SKM-1 treated with dmso at 0.1 percent for 144 hours (cell line): ENCODE results near the gene SCGB2B2.
"Not testable (repeated sequence)": the region's sequence is repeated elsewhere in the genome, so short reads cannot be mapped to it uniquely, and the experiment has no call there.

Experiments
- DNase-seq: peaks from one replicate; lab custom pipeline; 2025; ENCODE audit not compliant: unreplicated experiment; lab: John Stamatoyannopoulos, UW

Gene SCGB2B2, protein sequence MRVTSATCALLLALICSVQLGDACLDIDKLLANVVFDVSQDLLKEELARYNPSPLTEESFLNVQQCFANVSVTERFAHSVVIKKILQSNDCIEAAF

DNA sequence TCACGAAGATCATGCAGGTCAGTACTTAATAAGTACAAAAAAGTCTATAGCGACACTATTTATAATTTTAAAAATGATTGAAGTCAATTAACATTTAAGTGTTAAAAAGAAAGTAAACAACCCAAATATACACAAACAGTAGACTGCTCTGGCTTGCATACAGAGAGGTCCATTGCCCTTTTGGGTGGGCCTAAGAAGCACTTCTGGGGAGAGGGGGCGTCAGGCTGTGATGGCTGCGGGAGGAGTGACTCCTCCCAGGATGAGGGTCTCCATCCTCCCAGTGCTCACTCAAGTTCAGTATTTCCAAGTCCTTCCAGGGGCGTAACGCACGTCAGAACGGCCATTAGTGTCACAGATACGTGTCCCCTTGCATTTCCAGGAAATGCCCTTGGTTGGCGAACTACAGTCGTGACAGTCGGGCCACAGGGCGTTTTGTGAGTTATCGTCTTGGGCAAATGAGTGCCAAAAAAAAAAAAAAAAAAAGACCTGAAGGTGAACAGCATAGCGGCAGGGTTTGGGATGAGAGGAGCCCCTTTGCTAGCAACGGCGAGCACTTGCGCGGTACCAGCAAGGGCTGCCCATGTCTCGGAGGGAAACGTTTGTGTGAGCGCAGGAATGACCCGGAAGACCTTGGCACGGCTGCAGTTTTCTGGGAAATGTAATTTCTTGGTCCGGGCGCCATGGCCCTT, at the start of gene SCGB2B2:
SCGB2B2 (minus strand) TSS at position 463 of the 689 bp plus-strand sequence. CDS start 82,596 bp downstream, outside the sequence.
- DNase-seq: peak; percentile 69

DNA sequence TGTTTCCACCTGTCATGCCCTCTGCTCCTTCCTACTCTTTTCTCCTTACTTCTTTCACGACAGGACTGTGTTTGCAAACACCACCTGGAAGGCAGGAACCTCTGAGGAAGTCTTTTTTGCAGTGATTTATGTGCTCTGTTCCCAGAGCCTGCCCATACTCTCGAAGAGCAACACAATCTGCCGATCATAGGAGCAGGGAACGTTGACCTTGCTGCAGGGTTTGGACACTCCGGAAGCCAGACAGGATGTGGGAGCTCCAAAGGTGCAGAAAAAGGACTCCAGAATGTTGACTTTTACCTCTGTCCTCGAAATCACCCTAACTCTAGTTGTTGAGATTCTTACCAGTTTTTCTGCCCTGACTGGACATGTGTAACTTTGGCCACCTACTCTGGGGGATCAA, 48.4 kb upstream of the SCGB2B2 start:
- no peak for DNase-seq

DNA sequence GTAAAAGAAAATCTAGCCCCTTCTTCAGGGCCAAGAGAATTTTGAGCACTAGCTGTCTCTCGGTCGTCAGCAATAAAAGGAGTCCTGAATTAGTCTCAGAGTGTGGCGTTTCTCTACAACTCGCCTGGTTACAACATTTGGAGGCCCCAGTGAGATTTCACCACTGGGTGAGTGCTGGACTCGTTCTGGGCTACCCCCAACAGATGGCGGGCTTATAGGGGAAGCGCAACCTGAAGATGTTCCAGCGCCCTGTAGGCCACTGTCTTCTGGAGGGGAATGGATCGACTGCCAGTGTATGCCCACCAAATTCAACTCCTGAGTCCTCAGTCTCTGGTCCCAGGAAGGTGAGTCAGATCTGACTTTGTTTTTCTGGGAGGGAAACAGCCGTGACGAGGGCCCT, 45.4 kb upstream of the SCGB2B2 start:
- no peak for DNase-seq

DNA sequence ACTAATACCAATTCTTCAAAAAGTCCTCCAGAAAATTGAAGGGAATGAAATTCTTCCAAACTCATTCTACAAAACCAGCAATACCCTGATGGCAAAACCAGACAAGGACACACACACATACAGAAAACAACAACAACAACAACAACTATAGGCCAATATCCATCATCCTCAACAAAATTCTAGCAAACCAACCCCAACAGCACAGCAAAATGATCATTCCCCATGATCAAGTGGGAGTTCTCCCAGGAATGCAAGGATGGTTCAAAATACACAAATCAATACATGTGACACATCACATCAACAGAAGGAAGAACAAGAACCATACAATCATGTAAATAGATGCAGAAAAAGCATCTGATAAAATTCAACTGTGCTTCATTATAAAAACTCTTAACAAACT, 38.4 kb upstream of the SCGB2B2 start:
- DNase-seq: no peak

DNA sequence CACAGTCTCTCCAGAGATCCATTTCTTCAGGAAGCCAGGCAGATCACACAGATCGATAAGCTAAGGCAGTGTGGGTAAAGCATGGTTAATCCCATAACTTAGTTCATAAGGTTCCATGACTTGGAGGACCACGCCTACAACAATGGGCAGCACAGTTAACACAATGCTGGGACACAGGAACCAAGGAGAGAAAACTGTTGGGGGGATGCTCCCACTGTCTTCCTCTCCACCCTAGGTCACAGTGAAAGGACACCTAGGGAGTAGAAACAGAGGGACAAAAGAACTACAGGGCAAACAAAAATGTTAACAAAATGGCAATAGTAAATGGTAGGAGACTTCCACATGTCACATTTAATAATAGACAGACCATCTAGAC, 36.3 kb upstream of the SCGB2B2 start:
- no peak for DNase-seq

DNA sequence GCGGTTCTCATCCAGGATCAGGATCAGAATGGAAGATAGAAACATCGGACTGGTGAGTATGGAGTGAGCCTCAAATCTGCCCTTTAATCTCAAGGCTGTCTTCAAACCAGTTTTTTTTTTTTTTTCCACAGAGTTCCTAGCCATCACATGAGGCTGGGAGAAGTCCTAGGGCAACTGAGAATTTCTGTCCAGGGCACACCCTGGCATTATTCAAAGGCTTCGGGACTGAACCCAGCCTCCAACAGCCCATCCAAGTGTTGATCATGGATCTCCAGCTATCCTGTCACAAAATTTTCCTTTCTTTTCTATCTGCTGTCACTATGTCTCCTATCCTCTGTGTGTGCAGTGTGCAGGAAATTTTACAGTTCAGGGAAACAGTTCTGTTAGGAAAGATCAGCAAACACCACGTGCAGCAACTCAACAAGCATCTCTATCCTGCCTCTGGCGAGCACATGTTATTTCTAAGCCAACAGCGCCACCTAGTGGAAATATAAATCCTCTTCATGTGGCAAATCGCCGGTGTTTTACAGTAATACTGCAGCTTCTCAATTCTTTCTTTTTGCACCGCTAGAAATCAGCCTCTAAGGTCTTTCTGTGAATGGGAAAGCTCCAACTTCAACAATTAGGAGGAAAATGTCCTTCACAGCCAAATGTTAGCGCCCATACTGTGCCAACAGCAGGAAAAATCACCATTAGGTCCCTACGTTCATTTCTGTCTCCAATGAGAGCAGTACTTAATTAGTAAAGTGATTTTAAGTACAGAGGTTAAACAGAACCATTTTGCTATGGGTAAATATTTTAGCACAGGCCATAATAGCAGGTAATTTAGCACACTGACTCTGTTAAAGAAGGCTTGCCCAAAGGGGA, 35.7 kb upstream of the SCGB2B2 start:
- peak; percentile 19 for DNase-seq

DNA sequence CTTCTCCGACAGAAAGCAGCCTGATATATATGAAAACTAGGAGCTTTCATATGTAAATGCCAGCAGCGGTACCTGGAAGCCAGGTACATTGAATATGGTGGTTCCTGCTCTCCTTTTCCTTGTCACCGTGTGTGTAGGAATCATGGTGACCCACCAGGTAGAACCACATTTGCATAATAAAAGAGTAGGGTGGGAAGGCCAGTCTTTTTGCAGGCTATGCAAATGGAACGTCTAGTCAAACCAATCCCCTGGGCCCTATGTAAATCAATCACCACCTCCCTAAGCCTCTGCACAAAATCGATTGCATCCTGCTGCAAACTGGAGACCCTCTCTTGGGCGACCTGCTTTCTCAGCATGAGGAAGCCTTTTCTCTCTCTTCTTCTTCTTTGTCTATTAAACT, 34.9 kb upstream of the SCGB2B2 start:
- DNase-seq: no peak

DNA sequence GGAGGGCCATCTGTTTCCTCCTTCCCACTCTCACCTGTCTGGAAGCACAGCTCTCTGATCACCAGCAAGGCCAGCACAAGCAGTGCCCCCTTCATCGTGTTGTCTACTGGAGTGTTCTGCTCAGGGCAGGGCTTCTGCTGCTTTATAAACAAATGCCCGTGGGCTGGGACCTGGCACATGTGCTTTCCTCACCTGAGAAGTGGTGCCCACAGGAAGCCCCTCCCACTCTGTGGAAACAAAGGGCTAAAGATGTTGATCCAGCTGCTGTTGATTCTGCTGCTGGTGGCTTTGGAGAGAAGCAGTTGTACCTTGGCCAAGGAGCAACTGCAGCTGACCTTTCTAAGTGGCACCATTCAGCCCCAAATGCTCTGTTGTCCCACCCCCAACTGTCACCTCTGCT, 30.7 kb upstream of the SCGB2B2 start:
- DNase-seq: no peak

DNA sequence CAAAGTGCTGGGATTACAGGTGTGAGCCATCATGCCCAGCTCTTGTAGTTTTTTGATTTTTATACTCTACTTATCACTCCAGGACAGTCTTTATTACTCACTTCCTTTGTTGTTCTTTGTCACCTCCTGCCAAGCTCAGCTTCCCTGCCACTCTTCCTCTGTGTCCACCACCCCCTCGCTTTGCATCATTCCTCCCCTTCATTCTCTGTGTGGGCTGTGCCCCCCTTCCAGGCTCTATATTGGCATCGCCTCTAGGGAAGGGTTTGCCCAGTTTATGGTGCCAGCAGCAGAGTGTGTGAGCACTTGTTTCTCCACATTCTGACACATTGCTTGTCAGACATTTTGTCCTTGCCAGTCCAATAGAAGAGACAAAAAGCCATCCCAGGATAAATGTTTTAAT, 15.6 kb upstream of the SCGB2B2 start:
- DNase-seq: no peak

DNA sequence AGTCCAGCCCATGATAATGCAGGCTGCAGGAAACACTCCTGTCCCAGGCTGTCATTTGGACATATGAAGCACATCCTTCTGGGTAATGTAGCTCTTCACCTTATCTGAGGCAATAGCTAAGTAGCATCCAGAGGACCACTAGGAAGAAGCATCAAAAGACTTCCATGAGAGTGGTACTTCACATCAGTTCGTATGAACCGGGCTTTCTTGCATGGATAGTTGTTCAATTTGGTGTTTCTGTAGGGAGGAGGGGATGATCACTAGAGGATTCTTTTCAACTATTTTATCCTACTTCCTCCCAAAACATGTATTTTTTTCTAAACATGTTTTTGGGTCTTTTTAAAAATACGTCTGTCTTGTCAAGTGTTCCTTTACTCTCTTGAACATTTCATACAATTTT, 13.4 kb upstream of the SCGB2B2 start:
- no peak for DNase-seq

DNA sequence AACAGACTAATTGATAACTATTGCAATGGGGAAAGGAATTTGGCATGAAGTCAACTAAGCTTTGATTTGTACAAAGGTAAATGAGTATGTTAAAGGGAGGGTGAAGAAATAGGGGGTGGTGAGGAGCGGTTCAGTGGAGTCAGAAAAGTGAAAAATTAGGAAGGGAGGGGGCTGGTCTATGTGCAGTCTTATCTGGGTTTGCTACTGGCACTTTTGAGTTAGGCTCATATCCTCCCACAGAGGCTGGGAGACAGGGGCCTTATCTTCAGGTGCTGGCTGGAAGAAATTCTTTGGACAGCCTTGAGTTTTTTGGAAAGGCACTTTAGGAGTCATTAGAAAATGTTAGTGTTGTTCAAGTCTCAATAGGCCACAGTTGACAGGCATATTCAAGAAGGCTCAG, 11.6 kb upstream of the SCGB2B2 start:
- no peak for DNase-seq

DNA sequence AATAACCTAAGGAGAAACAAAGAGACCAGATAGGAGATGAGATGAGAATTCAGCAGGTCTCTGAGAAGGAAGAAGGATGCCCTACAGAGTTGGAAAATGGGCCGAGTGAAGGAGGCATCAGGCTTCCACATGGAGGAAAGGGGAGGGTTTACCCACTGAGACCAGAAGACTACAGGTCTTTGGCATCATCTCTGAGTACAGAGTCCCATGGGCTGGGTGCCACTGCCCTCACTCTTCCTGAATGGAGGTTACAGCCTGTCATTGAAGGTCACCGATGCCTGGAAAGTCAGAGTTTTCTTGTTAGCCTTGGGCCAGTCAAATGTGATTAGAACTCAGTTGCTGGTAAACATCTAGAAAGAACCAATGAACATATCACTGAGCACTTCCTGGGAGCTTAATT, 10.4 kb upstream of the SCGB2B2 start:
- DNase-seq: no peak

DNA sequence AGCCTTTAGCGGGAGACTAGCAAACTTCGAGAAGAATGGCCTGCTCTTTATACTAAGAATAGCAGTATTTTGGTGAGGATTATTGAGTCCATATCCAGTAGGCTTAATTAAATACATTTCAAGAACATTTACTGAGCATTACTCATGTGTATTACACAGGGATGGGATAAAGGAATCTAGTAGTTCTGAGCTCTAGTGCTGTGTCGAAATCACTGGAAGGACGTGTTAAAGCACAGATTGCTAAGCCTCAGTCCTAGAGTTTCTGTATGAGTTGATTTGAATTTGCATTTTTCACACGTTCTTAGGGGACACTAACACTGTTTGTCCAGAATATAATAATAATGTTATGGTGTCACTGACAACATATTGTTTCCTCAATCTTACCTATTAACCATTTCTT, 9.5 kb upstream of the SCGB2B2 start:
- DNase-seq: no peak

DNA sequence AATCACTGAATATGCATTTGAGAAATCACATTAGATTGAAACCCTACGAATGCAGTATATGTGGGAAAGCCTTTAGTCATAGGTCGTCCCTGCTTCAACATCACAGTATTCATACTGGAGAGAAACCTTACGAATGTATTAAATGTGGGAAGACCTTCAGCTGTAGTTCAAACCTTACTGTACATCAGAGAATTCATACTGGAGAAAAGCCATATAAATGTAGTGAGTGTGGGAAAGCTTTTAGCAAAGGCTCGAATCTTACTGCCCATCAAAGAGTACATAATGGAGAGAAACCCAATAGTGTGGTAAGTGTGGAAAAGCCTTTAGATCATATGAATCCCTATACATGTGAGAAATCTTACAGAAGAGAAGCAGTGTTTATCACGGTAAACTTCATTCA, 8.3 kb upstream of the SCGB2B2 start:
- DNase-seq: not testable (repeated sequence)

DNA sequence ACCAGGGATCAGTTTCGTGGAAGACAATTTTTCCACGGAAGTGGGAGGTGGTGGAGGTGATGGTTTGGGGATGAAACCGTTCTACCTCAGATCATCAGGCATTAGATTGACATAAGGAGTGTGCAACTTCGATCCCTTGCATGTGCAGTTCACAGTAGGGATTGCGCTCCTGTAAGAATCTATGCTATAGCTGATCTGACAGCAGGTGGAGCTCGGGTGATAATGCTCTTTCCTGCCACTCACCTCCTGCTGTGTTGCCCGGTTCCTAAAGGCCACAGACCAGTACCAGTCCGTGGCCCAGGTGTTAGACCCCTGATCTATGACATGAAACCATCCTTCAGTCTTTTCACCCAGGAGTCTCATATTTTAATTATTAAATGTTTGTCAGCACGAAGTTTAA, 4.5 kb upstream of the SCGB2B2 start:
- DNase-seq: no peak

DNA sequence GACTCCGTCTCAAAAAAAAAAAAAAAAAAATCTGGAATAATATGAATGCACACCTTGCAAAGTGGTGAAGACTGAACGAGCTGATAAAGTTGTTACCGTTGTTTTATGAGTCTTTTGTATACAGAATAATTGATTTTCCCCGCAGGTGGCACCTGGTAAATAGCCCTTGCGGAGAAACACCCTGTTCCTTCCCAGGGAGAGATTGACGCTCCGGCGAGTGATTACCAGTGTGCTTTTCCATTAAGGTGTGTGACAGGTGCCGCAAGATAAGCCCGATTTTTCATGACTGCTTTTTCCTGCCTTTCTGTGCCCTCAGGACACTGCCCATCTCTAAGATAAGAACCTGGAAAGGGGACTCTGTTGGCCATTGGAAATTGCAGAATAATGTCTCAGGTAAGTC, 1.5 kb upstream of the SCGB2B2 start:
- DNase-seq: no peak

DNA sequence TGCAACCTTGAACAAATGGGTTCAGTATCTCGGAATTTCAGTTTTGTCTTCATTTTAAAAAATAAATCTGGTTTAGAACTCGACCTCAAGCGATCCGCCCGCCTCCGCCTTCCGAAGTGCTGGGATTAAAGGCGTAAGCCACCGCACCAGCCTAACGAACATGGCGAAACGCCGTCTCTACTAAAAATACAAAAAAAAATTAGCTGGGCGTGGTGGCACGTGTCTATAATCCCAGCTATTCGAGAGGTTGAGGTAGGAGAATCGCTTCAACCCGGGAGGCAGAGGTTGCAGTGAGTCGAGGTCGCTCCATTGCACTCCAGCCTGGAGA, 1.1 kb upstream of the SCGB2B2 start:
- no peak for DNase-seq

DNA sequence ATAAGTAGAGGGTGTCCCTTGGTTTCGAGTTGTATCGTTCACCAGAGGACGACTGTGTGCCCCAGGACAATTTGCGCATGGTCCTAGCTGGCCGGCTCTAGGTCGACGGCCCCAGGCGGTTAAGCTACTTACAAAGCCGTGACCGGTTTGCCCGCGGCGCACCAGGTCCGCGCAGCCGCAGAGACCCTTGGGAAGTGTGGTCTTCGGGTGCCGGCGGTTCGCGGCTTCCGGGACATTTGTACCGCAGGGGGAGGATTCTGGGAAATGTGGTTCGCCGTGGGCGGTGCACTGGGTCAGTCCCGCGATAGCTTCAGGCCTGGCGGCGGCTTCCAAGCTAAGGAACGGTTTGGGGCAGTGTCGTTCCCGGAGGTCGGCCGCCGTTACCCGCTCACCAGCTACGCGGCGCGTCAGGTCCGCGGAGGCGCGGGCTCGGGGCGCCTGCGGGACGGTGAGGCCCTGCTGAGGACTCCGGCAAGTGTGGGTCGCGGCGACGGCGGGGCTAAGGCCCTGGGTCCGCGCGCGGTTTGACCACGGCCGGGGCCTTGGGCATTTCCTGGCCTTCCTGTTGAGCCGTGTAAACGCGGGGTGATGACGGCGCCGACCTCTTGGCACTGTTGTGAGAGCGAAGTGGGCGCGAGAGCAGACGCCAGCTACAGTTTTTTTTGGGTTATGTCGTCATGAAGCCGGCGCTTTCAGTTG, 576 bp upstream of the SCGB2B2 start, which contains the start of gene ZNF302:
ZNF302 (plus strand) TSS at position 293 of the 699 bp plus-strand sequence. CDS start 1,127 bp downstream, outside the sequence.
- DNase-seq: peak; percentile 89

DNA sequence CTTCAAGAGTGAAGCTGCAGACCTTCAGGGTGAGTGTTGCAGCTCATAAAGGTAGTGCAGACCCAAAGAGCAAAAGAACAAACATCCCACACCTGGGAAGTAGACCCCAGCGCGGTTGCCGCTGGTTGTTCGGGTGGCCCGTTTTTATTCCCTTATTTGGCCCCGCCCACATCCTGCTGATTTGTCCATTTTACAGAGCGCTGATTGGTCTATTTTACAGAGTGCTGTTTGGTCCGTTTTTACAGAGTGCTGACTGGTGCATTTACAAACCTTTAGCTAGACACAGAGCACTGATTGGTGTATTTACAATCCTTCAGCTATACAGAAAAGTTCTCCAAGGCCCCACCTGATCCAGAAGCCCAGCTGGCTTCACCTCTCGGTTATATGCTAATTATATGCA, 1.0 kb downstream of the SCGB2B2 start:
- no peak for DNase-seq

DNA sequence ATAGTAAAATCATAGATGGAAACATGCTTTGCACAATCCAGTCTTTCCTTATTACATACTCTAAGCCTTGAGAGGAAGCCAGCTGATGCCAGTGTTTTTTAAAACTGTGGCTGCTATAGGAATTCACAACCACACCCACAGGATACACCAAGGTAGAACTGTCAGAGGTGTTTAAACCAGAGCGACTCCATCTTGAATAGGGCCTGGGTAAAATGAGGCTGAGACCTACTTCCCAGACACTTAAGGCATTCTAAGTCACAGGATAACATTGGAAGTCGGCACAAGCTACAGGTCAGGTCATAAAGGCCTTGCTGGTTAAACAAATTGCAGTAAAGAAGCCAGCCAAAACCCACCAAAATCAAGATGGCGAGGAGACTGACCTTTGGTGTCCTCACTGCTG, 1.7 kb downstream of the SCGB2B2 start:
- DNase-seq: no peak

DNA sequence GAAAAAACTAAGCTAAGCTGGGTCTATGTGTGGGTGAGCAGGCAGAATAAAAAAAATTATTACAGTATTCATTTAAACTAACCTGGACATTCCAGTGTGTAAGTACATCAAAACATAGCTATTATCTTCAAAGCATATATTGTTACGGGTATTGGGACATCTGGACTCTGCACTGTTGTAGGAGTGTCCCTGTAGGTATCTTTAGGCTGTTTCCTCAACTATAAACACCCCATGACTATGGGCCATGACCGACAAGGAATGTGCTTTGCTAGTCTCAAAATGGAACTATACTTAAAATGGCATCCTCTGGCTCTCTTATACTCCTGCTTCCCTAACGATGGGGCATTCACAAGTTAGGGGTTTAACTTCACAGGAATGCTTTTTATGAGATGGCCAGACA, 3.4 kb downstream of the SCGB2B2 start:
- DNase-seq: no peak

DNA sequence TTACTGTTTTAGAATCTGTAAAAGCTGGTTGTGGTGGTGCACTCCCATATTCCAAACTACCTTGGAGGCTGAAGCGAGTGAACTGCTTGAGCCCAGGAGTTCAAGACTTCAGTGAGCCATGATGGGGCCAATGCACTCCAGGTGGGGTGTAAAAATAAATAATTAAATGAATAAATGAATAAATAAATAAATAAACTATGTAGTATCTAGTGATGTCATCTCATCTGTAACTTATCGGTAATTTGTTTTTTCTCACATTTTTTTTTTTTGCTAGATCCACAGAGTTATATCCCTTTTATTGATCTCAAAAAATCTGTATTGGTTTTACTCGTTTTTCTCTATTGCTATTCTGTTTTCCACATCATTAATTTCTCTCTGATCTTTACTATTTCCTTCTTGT, 5.0 kb downstream of the SCGB2B2 start:
- DNase-seq: no peak
